Measurements from ENCODE around the gene CKLF. TPM values are rescaled to one million over a fixed set of nuclear protein-coding genes. Genes with fewer than 3 reads are reported as not detected.

The CKLF gene
- total and polyA plus RNA-seq, 4 donors: 9.5 to 36.1 (median 21.5) TPM

DNA sequence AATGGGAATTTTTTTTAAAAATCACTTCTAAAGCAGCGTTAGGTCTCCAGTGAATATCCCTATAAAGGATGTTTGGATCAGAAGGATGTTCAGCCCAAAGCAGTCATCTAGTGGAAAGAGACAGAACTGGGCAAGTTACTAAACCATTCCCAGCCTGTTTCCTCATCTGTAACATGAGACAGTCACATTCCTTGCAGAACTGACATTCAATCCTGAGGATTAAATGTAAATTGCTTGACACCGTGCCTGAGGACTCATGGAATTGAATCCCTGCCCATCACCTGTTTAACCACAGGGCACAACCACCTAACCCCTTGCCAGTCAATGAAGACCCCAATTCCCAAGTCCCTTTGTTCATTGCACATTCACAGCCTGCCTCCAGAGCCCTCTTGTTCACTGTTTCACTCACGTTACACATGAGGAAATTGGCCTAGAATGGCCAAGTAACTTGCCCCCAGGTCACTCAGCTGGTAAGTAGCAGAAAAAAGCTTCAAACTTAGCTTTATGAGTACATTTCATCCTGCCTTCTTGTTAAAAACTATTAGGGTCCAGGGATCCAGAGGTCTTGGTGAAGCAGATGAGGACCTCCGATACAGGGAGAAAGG lies 28.3 kb downstream of the CKLF start:
- no peak overlapping the region for H3K27ac ChIP-seq (ENCODE audit: low read depth in 1 of 2, low read length in 2 of 2)
- H3K4me1 ChIP-seq (ENCODE audit: control insufficient read depth in 4 of 4, insufficient read depth in 4 of 4, low read length in 3 of 4): peaks cover 4 to 12% (median 5%) of the 10 kb centered on the region in 4 donors
- WGBS: 94% methylated on average over 4 of the region's 4 CpGs
- peaks cover 0 to 9% (median 0%) of the 10 kb centered on the region in 4 donors for H3K27me3 ChIP-seq (ENCODE audit: control insufficient read depth in 4 of 4, insufficient read depth in 4 of 4, low read length in 3 of 4)
- TF ChIP-seq ZBTB33 (IDR thresholded peaks at IDR 0.05) (no peak), EGR1 (IDR thresholded peaks at IDR 0.05; ENCODE audit: low read depth in 2 of 2) (no peak), HNF4A (conservative IDR thresholded peaks at IDR 0.05) (no peak), ATF3 (IDR thresholded peaks at IDR 0.05) (no peak), TAF1 (conservative IDR thresholded peaks at IDR 0.05) (no peak), FOXA2 (IDR thresholded peaks at IDR 0.05) (no peak), CTCF (IDR thresholded peaks at IDR 0.05; ENCODE audit: low read depth, low read length, missing input control) (no peak), YY1 (IDR thresholded peaks at IDR 0.05) (no peak), REST (IDR thresholded peaks at IDR 0.05) (no peak), RXRA (IDR thresholded peaks at IDR 0.05) (no peak), RAD21 (IDR thresholded peaks at IDR 0.05) (no peak), SP1 (IDR thresholded peaks at IDR 0.05) (no peak), NR2F2 (IDR thresholded peaks at IDR 0.05) (no peak), FOXA1 (IDR thresholded peaks at IDR 0.05) (no peak)
- no peak for DNase-seq (ENCODE audit: low spot score)
- no peaks in the 10 kb centered on the region for H3K36me3 ChIP-seq (ENCODE audit: control insufficient read depth in 4 of 4, insufficient read depth in 3 of 4, low read depth in 1 of 4, low read length in 3 of 4)
- no peak overlapping the region for H3K9ac ChIP-seq (ENCODE audit: low read depth in 1 of 2, low read length in 2 of 2)
- H3K9me3 ChIP-seq (ENCODE audit: control insufficient read depth in 4 of 4, low read length in 3 of 4): no peaks in the 10 kb centered on the region
- H3K4me3 ChIP-seq (ENCODE audit: low read depth in 1 of 3, low read length in 3 of 3): no peak overlapping the region

DNA sequence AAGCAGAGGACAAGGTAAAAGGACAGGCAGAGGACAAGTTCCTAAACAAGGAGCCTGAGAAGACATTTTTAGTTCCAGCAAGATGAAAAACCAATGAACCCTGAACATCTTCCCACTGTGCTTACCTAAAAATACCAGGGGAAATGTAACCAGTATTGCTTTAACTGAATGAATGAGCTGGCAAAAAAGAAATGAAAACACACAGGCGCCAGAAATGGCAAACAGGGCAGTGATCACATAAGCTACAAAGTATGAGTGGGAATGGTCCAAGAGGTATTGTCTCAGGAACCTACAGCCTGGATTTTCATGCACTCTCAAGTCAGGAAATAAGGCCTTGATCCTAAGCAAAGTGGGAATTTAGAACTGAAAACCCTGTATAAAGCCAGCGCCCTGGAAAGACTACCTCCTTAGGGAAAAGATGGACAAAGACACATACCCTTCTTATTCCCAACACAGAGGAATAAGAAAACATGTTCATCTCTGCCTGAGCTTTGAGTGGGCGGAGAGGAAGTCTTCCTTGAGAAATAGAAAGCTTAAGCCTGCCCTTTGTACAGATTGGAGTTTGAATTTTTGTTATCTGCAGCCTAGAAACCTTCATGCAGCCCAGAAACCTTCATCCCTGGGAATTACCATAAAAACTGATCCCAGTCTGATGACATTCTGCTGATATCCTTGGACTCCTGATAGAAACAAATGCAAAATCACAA lies 29.0 kb downstream of the CKLF start:
- no peak for DNase-seq (ENCODE audit: low spot score)

More for the DNA sequence above, 29.0 kb downstream of the CKLF start:
- WGBS: 94% methylated on average over 3 of the region's 3 CpGs
- Histone ChIP-seq H3K4me1 (ENCODE audit: control insufficient read depth in 4 of 4, insufficient read depth in 4 of 4, low read length in 3 of 4) (peaks cover 4 to 12% (median 5%) of the 10 kb centered on the region in 4 donors), H3K9ac (ENCODE audit: low read depth in 1 of 2, low read length in 2 of 2) (no peak overlapping the region), H3K4me3 (ENCODE audit: low read depth in 1 of 3, low read length in 3 of 3) (no peak overlapping the region), H3K27ac (ENCODE audit: low read depth in 1 of 2, low read length in 2 of 2) (no peak overlapping the region), H3K27me3 (ENCODE audit: control insufficient read depth in 4 of 4, insufficient read depth in 4 of 4, low read length in 3 of 4) (peaks cover 0 to 9% (median 0%) of the 10 kb centered on the region in 4 donors), H3K36me3 (ENCODE audit: control insufficient read depth in 4 of 4, insufficient read depth in 3 of 4, low read depth in 1 of 4, low read length in 3 of 4) (no peaks in the 10 kb centered on the region), H3K9me3 (ENCODE audit: control insufficient read depth in 4 of 4, low read length in 3 of 4) (no peaks in the 10 kb centered on the region)
- TF ChIP-seq GABPA (IDR thresholded peaks at IDR 0.05 in 1 of 2, conservative IDR thresholded peaks at IDR 0.05 in 1 of 2) (no peak), HNF4A (conservative IDR thresholded peaks at IDR 0.05) (no peak), CTCF (IDR thresholded peaks at IDR 0.05; ENCODE audit: low read depth, low read length, missing input control) (no peak), RAD21 (IDR thresholded peaks at IDR 0.05) (no peak)

Measured in liver (tissue), 9 donors.